ENCODE results near the gene PSMD5. TPM values are rescaled to one million over a fixed set of nuclear protein-coding genes. Genes with fewer than 3 reads are reported as not detected.

Gene PSMD5
- total and polyA plus RNA-seq, 2 of the 4 experiments (the other 2 are of a cell fraction): 25.6 to 26.1 TPM

GRCh38 chr9:120867676-120868338, 25.1 kb upstream of the PSMD5 start:
- Histone ChIP-seq H3K23ac (ENCODE audit: low read depth, low read length) (no peak overlapping the region), H3K9me3 (ENCODE audit: control insufficient read depth, insufficient read depth, low read length) (no peaks in the 10 kb centered on the region), H3K4me2 (ENCODE audit: low read depth, low read length) (peak overlapping the region; percentile 90), H3K14ac (replicated peaks; ENCODE audit: low read depth, low read length) (peak overlapping the region; percentile 83), H2BK20ac (ENCODE audit: low read depth, low read length) (no peak overlapping the region), H3K9ac (ENCODE audit: low read depth, low read length) (no peak overlapping the region), H4K91ac (ENCODE audit: insufficient read depth, low read depth, low read length) (peak overlapping the region; percentile 54; the same call in 1 of the 2 replicates), H2BK15ac (ENCODE audit: low read depth, low read length) (no peak overlapping the region), H4K5ac (ENCODE audit: low read depth, low read length) (peak overlapping the region; percentile 93), H3K4ac (ENCODE audit: low read depth, low read length) (peak overlapping the region; percentile 91), H2BK120ac (ENCODE audit: low read depth, low read length) (peak overlapping the region; percentile 60; the same call in 1 of the 2 replicates), H3K4me1 (ENCODE audit: control insufficient read depth, insufficient read depth, low read length) (peaks cover 8% of the 10 kb centered on the region), H3K36me3 (ENCODE audit: control insufficient read depth, insufficient read depth, low read length) (peaks cover 28% of the 10 kb centered on the region), H4K20me1 (ENCODE audit: insufficient read depth, low read length) (no peaks in the 10 kb centered on the region), H3K4me3 (ENCODE audit: insufficient read depth, low read depth, low read length) (peak overlapping the region; percentile 53; the same call in 1 of the 2 replicates), H2BK5ac (ENCODE audit: low read depth, low read length, poor library complexity, severe bottlenecking) (peak overlapping the region; percentile 12), H4K8ac (ENCODE audit: low read depth in 2 of 2, low read length in 2 of 2) (peak overlapping the region; percentile 54 to 83), H3K27ac (ENCODE audit: insufficient read depth, low read length) (peak overlapping the region; percentile 20; the same call in 1 of the 2 replicates), H3K56ac (ENCODE audit: extremely low read depth, insufficient read depth, low read length) (peak overlapping the region; percentile 43; the same call in 1 of the 2 replicates), H3K79me1 (ENCODE audit: low read depth in 1 of 2, low read length in 2 of 2) (peaks cover 7 to 30% of the 10 kb centered on the region in 2 experiments), H3K27me3 (ENCODE audit: control insufficient read depth, insufficient read depth, low read length) (no peaks in the 10 kb centered on the region), H2AK9ac (replicated peaks; ENCODE audit: low read depth, low read length, poor library complexity) (peak overlapping the region; percentile 92), H3K18ac (ENCODE audit: low read depth, low read length) (no peak overlapping the region), H2AFZ (replicated peaks; ENCODE audit: low read length, poor library complexity) (no peak overlapping the region), H3K9me1 (ENCODE audit: insufficient read depth, low read length) (peaks cover 18% of the 10 kb centered on the region), H2AK5ac (ENCODE audit: low read depth, low read length) (peak overlapping the region; percentile 76)
- POLR2A ChIA-PET (ENCODE audit: unreplicated experiment): interaction anchor here (0.5 kb wide), 1 partner anchor 9 kb away, joined by 4 read pairs; no protein-coding TSS in a partner anchor
- WGBS, 2 experiments (ENCODE audit: extremely low coverage in 2 of 2, insufficient read length in 1 of 2): 94% methylated on average over 3 of the region's 15 CpGs; no CpG with 5 or more reads in 1 of the 2 experiments
- BruUV-seq (replicated peaks): no TSS peak
- ATAC-seq (ENCODE audit: low read depth): no peak
- intact Hi-C loops (cut with micrococcal nuclease): loop anchor here (2.0 kb wide), 2 partner anchors 23 to 69 kb away; no protein-coding TSS in a partner anchor
- dilution Hi-C loops (cut with HindIII; ENCODE audit: low sequenced_read_pairs, unreplicated experiment): no loop called here
- DNase-seq: no peak
- CTCF ChIA-PET: no interaction called here
- in situ Hi-C loops (cut with MboI; ENCODE audit: low sequenced_read_pairs): no loop called here
- no peak for TF ChIP-seq SMC3 (IDR thresholded peaks at IDR 0.05; ENCODE audit: low read depth, low read length)

Data from IMR-90 (cell line).